ENCODE data around the gene PELI3.

DNA sequence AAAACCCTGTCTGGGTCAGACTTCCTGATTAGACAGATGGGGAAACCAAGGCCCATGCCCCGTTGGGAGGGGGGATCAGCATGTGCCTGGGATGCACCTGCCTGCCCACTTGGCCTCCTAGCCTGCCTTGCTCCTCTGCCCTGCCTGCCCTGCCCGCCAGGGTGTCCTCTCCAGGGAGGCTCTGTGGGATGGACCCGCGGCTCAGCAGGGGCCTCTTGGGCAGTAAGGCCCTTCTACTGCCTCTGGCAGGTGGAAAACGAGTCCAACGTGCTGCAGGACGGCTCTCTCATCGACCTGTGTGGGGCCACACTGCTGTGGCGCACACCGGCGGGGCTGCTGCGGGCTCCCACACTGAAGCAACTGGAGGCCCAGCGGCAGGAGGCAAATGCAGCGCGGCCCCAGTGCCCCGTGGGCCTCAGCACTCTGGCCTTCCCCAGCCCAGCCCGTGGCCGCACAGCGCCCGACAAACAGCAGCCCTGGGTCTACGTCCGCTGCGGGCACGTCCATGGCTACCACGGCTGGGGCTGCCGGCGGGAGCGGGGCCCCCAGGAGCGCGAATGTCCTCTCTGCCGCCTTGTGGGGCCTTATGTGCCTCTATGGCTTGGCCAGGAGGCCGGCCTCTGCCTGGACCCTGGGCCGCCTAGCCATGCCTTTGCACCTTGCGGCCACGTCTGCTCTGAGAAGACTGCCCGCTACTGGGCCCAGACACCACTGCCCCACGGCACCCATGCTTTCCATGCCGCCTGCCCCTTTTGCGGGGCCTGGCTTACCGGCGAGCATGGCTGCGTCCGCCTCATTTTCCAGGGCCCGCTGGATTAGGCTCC is 8.9 kb downstream of the PELI3 start:
- TF ChIP-seq, protein P1, sequence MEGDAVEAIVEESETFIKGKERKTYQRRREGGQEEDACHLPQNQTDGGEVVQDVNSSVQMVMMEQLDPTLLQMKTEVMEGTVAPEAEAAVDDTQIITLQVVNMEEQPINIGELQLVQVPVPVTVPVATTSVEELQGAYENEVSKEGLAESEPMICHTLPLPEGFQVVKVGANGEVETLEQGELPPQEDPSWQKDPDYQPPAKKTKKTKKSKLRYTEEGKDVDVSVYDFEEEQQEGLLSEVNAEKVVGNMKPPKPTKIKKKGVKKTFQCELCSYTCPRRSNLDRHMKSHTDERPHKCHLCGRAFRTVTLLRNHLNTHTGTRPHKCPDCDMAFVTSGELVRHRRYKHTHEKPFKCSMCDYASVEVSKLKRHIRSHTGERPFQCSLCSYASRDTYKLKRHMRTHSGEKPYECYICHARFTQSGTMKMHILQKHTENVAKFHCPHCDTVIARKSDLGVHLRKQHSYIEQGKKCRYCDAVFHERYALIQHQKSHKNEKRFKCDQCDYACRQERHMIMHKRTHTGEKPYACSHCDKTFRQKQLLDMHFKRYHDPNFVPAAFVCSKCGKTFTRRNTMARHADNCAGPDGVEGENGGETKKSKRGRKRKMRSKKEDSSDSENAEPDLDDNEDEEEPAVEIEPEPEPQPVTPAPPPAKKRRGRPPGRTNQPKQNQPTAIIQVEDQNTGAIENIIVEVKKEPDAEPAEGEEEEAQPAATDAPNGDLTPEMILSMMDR (IDR thresholded peaks at IDR 0.05): no peak
- no peak for TF ChIP-seq POLR2AphosphoS5 (IDR thresholded peaks at IDR 0.05)
- TF ChIP-seq POLR2A (IDR thresholded peaks at IDR 0.05): no peak

Measured in stomach (tissue), 4 donors.